SU-DHL-6 (cell line): ENCODE data around the gene ZNF319.

ENCODE experiments used
- H2AFZ ChIP-seq: fragments of 200-600 bp; sonication (generic); 2 replicates; pipeline ENCODE4 v1.6.1; 2014; ENCODE audit warnings: low read depth, mild to moderate bottlenecking, moderate library complexity, mixed read lengths, antibody characterized with exemption, low read length; ENCODE audit not compliant: severe bottlenecking
- H3F3A ChIP-seq: fragments of 200-600 bp; shearing (Covaris generic); 2 replicates; pipeline ENCODE4 v1.6.0; 2016; ENCODE audit warnings: antibody characterized with exemption, mild to moderate bottlenecking; ENCODE audit not compliant: insufficient read depth
- H3K27ac ChIP-seq: fragments of 200-600 bp; sonication (generic); 2 replicates; pipeline ENCODE4 v1.5.1; 2016; ENCODE audit warnings: low read depth, mild to moderate bottlenecking, low read length, moderate library complexity, mixed read lengths
- H3K27me3 ChIP-seq: fragments of 200-600 bp; sonication (generic), shearing (Covaris generic); 2 replicates; pipeline ENCODE4 v1.6.0; 2014; ENCODE audit warnings: mild to moderate bottlenecking, low read length
- H3K36me3 ChIP-seq: fragments of 200-600 bp; sonication (generic); 2 replicates; pipeline ENCODE4 v1.6.1; 2014; ENCODE audit warnings: mild to moderate bottlenecking, low read length, mixed read lengths
- H3K4me2 ChIP-seq: fragments of 300-600, 200-600 bp; shearing (Covaris generic), sonication (generic); 2 replicates; pipeline ENCODE4 v1.6.0; 2014; ENCODE audit warnings: low read length, low read depth, mild to moderate bottlenecking; ENCODE audit not compliant: poor library complexity, severe bottlenecking
- H3K4me3 ChIP-seq: fragments of 200-600 bp; sonication (generic); 2 replicates; pipeline ENCODE4 v1.5.1; 2014; ENCODE audit warnings: antibody characterized with exemption, low read length, mild to moderate bottlenecking, mixed read lengths; ENCODE audit not compliant: insufficient read depth, poor library complexity, severe bottlenecking
- H3K79me2 ChIP-seq: fragments of 200-600 bp; sonication (generic); 2 replicates; pipeline ENCODE4 v1.6.1; 2014; ENCODE audit warnings: mild to moderate bottlenecking, low read length, moderate library complexity; ENCODE audit not compliant: insufficient read depth
- H3K9ac ChIP-seq: fragments of 200-600 bp; sonication (generic); 2 replicates; pipeline ENCODE4 v1.7.0; 2014; ENCODE audit warnings: mild to moderate bottlenecking, low read length
- H3K9me2 ChIP-seq: fragments of 200-600 bp; sonication (generic); replicated peaks from 2 replicates; pipeline ENCODE4 v1.6.1; 2014; ENCODE audit warnings: low read length; ENCODE audit not compliant: insufficient read depth
- H3K9me3 ChIP-seq: fragments of 200-600 bp; sonication (generic); 2 replicates; pipeline ENCODE4 v1.6.1; 2014; ENCODE audit warnings: low read length, mixed read lengths; ENCODE audit not compliant: insufficient read depth
- H4K20me1 ChIP-seq: fragments of 200-600 bp; sonication (generic); 2 replicates; pipeline ENCODE4 v1.6.1; 2014; ENCODE audit warnings: low read depth, mild to moderate bottlenecking, antibody characterized with exemption, low read length, moderate library complexity, mixed read lengths
- EZH2phosphoT487 ChIP-seq: fragments of 200-600 bp; sonication (generic), shearing (Covaris generic); conservative IDR thresholded peaks from 2 replicates; pipeline ENCODE4 v1.6.1; 2018; ENCODE audit warnings: mild to moderate bottlenecking, antibody characterized with exemption, low read length, moderate library complexity, mixed read lengths
- TF ChIP-seq, protein P1 (sequence below): fragments of 200-600 bp; sonication (generic); IDR thresholded peaks from one replicate; pipeline ENCODE4 v1.5.1; 2017; ENCODE audit warnings: antibody characterized with exemption, mild to moderate bottlenecking, low read length, moderate library complexity; ENCODE audit not compliant: insufficient read depth, poor library complexity, severe bottlenecking

Gene ZNF319

DNA sequence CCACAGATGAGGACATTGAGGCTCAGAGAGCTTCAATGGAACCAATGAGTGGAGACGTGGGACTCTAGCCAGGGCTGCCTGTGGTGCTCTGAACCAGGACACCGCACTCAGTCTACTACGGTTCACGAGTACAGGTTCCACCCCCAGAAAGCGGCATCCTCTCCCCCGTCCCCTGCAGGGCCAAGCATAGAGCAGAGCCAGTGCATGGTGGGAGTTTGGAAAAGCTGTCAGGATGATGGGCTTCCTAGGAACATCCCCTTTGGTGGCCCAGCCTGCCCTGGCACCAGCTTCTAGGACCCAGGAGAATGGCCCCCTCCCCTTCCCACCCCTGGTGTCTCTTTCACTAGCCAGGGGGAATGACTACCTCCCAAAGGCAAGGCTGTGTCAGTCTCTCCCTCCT lies 8.4 kb downstream of the ZNF319 start:
- TF ChIP-seq, protein P1, sequence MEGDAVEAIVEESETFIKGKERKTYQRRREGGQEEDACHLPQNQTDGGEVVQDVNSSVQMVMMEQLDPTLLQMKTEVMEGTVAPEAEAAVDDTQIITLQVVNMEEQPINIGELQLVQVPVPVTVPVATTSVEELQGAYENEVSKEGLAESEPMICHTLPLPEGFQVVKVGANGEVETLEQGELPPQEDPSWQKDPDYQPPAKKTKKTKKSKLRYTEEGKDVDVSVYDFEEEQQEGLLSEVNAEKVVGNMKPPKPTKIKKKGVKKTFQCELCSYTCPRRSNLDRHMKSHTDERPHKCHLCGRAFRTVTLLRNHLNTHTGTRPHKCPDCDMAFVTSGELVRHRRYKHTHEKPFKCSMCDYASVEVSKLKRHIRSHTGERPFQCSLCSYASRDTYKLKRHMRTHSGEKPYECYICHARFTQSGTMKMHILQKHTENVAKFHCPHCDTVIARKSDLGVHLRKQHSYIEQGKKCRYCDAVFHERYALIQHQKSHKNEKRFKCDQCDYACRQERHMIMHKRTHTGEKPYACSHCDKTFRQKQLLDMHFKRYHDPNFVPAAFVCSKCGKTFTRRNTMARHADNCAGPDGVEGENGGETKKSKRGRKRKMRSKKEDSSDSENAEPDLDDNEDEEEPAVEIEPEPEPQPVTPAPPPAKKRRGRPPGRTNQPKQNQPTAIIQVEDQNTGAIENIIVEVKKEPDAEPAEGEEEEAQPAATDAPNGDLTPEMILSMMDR = no peak
- no peak for TF ChIP-seq EZH2phosphoT487
- Histone ChIP-seq H3K9me2 (no peaks in the 10 kb centered on the region), H2AFZ (no peak overlapping the region), H3K27me3 (no peaks in the 10 kb centered on the region), H3K9ac (no peak overlapping the region), H3K36me3 (no peaks in the 10 kb centered on the region), H3F3A (no peaks in the 10 kb centered on the region), H3K27ac (no peak overlapping the region), H3K4me2 (no peak overlapping the region), H4K20me1 (no peaks in the 10 kb centered on the region), H3K9me3 (no peaks in the 10 kb centered on the region), H3K79me2 (no peaks in the 10 kb centered on the region), H3K4me3 (no peak overlapping the region)

DNA sequence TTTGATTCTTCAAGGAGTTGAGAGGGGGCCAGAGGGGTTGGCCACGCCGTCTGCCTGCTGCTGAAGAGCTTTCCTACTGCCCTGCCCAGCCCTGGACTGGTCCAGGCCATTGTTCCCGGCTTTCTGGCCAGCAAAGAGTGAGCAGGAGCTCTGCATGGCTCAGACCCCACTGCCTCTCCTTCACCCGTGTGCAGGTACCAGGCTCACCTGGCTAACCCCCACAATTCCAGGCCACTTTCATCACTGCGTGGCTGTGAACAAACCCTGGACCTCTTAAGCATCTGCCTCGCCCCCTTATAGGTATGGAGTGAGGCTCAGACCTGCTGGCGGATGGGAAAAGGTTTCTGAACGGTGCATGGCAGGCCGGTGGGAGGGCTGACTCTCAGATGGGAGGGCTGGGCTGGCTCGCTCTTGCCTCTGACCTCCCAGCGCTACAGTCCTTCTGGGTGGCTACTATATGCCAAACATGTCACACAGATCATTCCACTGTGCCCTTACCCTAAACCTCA lies 8.9 kb downstream of the ZNF319 start:
- Histone ChIP-seq H4K20me1 (no peaks in the 10 kb centered on the region), H3K4me2 (no peak overlapping the region), H2AFZ (no peak overlapping the region), H3K4me3 (no peak overlapping the region), H3F3A (no peaks in the 10 kb centered on the region), H3K9me2 (no peaks in the 10 kb centered on the region), H3K79me2 (no peaks in the 10 kb centered on the region), H3K27ac (no peak overlapping the region), H3K9me3 (no peaks in the 10 kb centered on the region), H3K9ac (no peak overlapping the region), H3K27me3 (no peaks in the 10 kb centered on the region), H3K36me3 (no peaks in the 10 kb centered on the region)
- TF ChIP-seq, protein P1 = no peak
- no peak for TF ChIP-seq EZH2phosphoT487

DNA sequence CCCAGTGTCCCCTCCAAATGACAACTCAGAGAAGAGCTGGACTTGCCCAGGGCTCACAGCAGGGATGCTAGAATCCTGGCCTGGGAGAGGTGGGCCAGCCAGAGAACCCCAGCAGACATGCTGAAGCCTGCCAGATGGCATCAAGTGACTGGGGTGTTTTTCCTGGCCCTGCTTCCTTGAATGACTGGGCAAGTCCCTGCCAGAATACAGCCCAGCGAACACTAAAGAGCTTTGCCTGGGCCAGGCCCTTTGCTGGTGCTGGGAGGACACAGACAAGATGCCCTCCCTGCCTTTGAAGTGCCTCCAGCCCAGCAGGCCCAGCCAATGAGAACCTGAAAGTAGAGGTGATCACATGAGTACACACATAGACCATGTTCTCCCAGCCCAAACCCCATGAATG lies 11.5 kb downstream of the ZNF319 start:
- H2AFZ ChIP-seq = no peak overlapping the region
- H3K27ac ChIP-seq = no peak overlapping the region
- H4K20me1 ChIP-seq = no peaks in the 10 kb centered on the region
- H3K4me2 ChIP-seq = no peak overlapping the region
- H3K9me2 ChIP-seq = no peaks in the 10 kb centered on the region
- H3F3A ChIP-seq = no peaks in the 10 kb centered on the region
- no peaks in the 10 kb centered on the region for H3K36me3 ChIP-seq
- no peaks in the 10 kb centered on the region for H3K9me3 ChIP-seq
- H3K4me3 ChIP-seq = no peak overlapping the region
- no peaks in the 10 kb centered on the region for H3K79me2 ChIP-seq
- TF ChIP-seq, protein P1 = no peak
- TF ChIP-seq EZH2phosphoT487 = no peak
- no peaks in the 10 kb centered on the region for H3K27me3 ChIP-seq
- H3K9ac ChIP-seq = no peak overlapping the region
